H9 (cell line): Measurements from ENCODE around the gene SP140. TPM values are rescaled to one million over a fixed set of nuclear protein-coding genes. Genes with fewer than 3 reads are reported as not detected.

Experiments
- DNase-seq: peaks from one replicate; pipeline ENCODE4 v3.0.0-alpha.2; 2017
- H2AFZ ChIP-seq: one replicate; pipeline ENCODE4 v1.6.1; 2013; ENCODE audit warnings: mild to moderate bottlenecking, low read length, control low read depth, moderate library complexity
- H2AK5ac ChIP-seq: 2 replicates; pipeline ENCODE4 v1.6.1; 2013; ENCODE audit warnings: low read length, control low read depth, mixed read lengths; ENCODE audit not compliant: insufficient read length
- H2BK120ac ChIP-seq: one replicate; pipeline ENCODE4 v1.6.1; 2013; ENCODE audit warnings: low read depth, mild to moderate bottlenecking, low read length, control low read depth, inconsistent platforms; ENCODE audit not compliant: poor library complexity, severe bottlenecking
- H2BK12ac ChIP-seq: 2 replicates; pipeline ENCODE4 v1.6.1; 2013; ENCODE audit warnings: low read length, control low read depth, mixed read lengths, low read depth; ENCODE audit not compliant: insufficient read length
- H2BK15ac ChIP-seq: 2 replicates; pipeline ENCODE4 v1.6.1; 2013; ENCODE audit warnings: low read depth, low read length, control low read depth
- H2BK20ac ChIP-seq: one replicate; pipeline ENCODE4 v1.6.1; 2013; ENCODE audit warnings: low read depth, mild to moderate bottlenecking, low read length, control low read depth, inconsistent platforms; ENCODE audit not compliant: poor library complexity, severe bottlenecking
- H2BK5ac ChIP-seq: 2 replicates; pipeline ENCODE4 v1.6.1; 2013; ENCODE audit warnings: low read length, control low read depth, mixed read lengths; ENCODE audit not compliant: insufficient read length
- H3K14ac ChIP-seq: 2 replicates; pipeline ENCODE4 v1.6.1; 2013; ENCODE audit warnings: low read length, control low read depth; ENCODE audit not compliant: insufficient read depth
- H3K18ac ChIP-seq: 2 replicates; pipeline ENCODE4 v1.6.1; 2013; ENCODE audit warnings: low read depth, mild to moderate bottlenecking, mixed read lengths, low read length, control low read depth; ENCODE audit not compliant: insufficient read length
- H3K23ac ChIP-seq: 2 replicates; pipeline ENCODE4 v1.6.1; 2013; ENCODE audit warnings: low read length, control low read depth, mixed read lengths, low read depth; ENCODE audit not compliant: insufficient read length
- H3K23me2 ChIP-seq: 2 replicates; pipeline ENCODE4 v1.6.1; 2013; ENCODE audit warnings: low read depth, mild to moderate bottlenecking, mixed read lengths, low read length, control low read depth; ENCODE audit not compliant: insufficient read length, poor library complexity, severe bottlenecking
- H3K27ac ChIP-seq: 2 replicates; pipeline ENCODE4 v1.5.1; 2013; ENCODE audit warnings: low read length, control low read depth, mixed read lengths, low read depth; ENCODE audit not compliant: insufficient read length
- H3K27me3 ChIP-seq: 2 replicates; pipeline ENCODE4 v1.6.1; 2013; ENCODE audit warnings: low read length, control low read depth, inconsistent platforms; ENCODE audit not compliant: insufficient read depth
- H3K4ac ChIP-seq: 2 replicates; pipeline ENCODE4 v1.6.1; 2013; ENCODE audit warnings: low read depth, mild to moderate bottlenecking, control low read depth, inconsistent platforms, low read length, moderate library complexity
- H3K4me1 ChIP-seq: 2 replicates; pipeline ENCODE4 v1.6.1; 2013; ENCODE audit warnings: low read length, control low read depth, inconsistent platforms; ENCODE audit not compliant: insufficient read depth
- H3K4me2 ChIP-seq: 2 replicates; pipeline ENCODE4 v1.6.1; 2013; ENCODE audit warnings: low read length, control low read depth, mixed read lengths; ENCODE audit not compliant: insufficient read length, insufficient read depth
- H3K56ac ChIP-seq: 2 replicates; pipeline ENCODE4 v1.6.1; 2013; ENCODE audit warnings: low read depth, mild to moderate bottlenecking, mixed read lengths, low read length, control low read depth; ENCODE audit not compliant: insufficient read length
- H3K79me1 ChIP-seq: 2 replicates; pipeline ENCODE4 v1.6.1; 2013; ENCODE audit warnings: low read depth, mild to moderate bottlenecking, moderate library complexity, low read length, control low read depth, inconsistent platforms; ENCODE audit not compliant: insufficient read depth, poor library complexity, severe bottlenecking
- H3K79me2 ChIP-seq: 2 replicates; pipeline ENCODE4 v1.6.1; 2013; ENCODE audit warnings: low read length, control low read depth, inconsistent platforms; ENCODE audit not compliant: insufficient read depth
- H3K9ac ChIP-seq: 2 replicates; pipeline ENCODE4 v1.6.1; 2013; ENCODE audit warnings: low read length, control low read depth, mixed read lengths; ENCODE audit not compliant: insufficient read length; ENCODE audit errors: extremely low read depth
- H3K9me3 ChIP-seq: one replicate; pipeline ENCODE4 v1.6.1; 2013; ENCODE audit warnings: low read depth, low read length, inconsistent platforms; ENCODE audit not compliant: control insufficient read depth
- H3T11ph ChIP-seq: one replicate; pipeline ENCODE4 v1.6.1; 2013; ENCODE audit warnings: mild to moderate bottlenecking, low read length, control low read depth, inconsistent platforms
- H4K20me1 ChIP-seq: one replicate; pipeline ENCODE4 v1.6.1; 2013; ENCODE audit not compliant: control insufficient read depth, insufficient read length, insufficient read depth
- H4K5ac ChIP-seq: 2 replicates; pipeline ENCODE4 v1.6.1; 2013; ENCODE audit warnings: low read depth, mild to moderate bottlenecking, mixed read lengths, low read length, control low read depth; ENCODE audit not compliant: insufficient read length
- H4K8ac ChIP-seq: replicated peaks from 2 replicates; pipeline ENCODE4 v1.6.1; 2013; ENCODE audit warnings: low read length, control low read depth, mixed read lengths, low read depth; ENCODE audit not compliant: insufficient read length
- H4K91ac ChIP-seq: 2 replicates; pipeline ENCODE4 v1.6.1; 2013; ENCODE audit warnings: low read depth, mild to moderate bottlenecking, moderate library complexity, mixed read lengths, low read length, control low read depth; ENCODE audit not compliant: insufficient read length
- H3K27ac Mint-ChIP-seq, 3 experiments: 2 replicates in 2 of 3; 3 replicates in 1 of 3; pipeline ENCODE4 v1.8.0; 2020 to 2021; ENCODE audit warnings: mixed read lengths in 3 of 3, mild to moderate bottlenecking in 1 of 3, moderate library complexity in 1 of 3
- H3K27me3 Mint-ChIP-seq: 2 replicates; pipeline ENCODE4 v1.8.0; 2021; ENCODE audit warnings: low read depth, mild to moderate bottlenecking, moderate library complexity, mixed read lengths
- H3K36me3 Mint-ChIP-seq, 3 experiments: 2 replicates in 2 of 3; 3 replicates in 1 of 3; pipeline ENCODE4 v1.8.0; 2020 to 2021; ENCODE audit warnings: low read depth in 3 of 3, mixed read lengths in 3 of 3; ENCODE audit not compliant: insufficient read depth in 1 of 3
- H3K4me1 Mint-ChIP-seq, 2 experiments: 2 replicates each; pipeline ENCODE4 v1.8.0; 2020; ENCODE audit warnings: mixed read lengths in 2 of 2
- H3K4me3 Mint-ChIP-seq, 2 experiments: 2 replicates in 1 of 2; 3 replicates in 1 of 2; pipeline ENCODE4 v1.8.0; 2020 to 2021; ENCODE audit warnings: mild to moderate bottlenecking in 2 of 2, mixed read lengths in 2 of 2, moderate library complexity in 1 of 2
- H3K9me3 Mint-ChIP-seq, 2 experiments: 2 replicates in 1 of 2; 3 replicates in 1 of 2; pipeline ENCODE4 v1.8.0; 2020; ENCODE audit warnings: mild to moderate bottlenecking in 2 of 2, mixed read lengths in 2 of 2, moderate library complexity in 1 of 2
- WGBS: extraction: QIAGEN DNeasy Blood & Tissue Kit; methylation state at CpG from one replicate; pipeline ENCODE4 v1.1.7; 2013; ENCODE audit warnings: missing lambda C conversion rate, low lambda C conversion rate, mixed read lengths; ENCODE audit not compliant: insufficient read length; ENCODE audit errors: extremely low coverage; 5-methylcytosine and 5-hydroxymethylcytosine counted together
- total RNA-seq: library from RNA; stranded (reverse); gene quantifications from 2 replicates; pipeline ENCODE4 v1.2.1, GENCODE V29; 2021
- TF ChIP-seq, protein P1 (sequence below): fragments of 200-600 bp; sonication (generic); conservative IDR thresholded peaks from 3 replicates; pipeline ENCODE4 v1.8.0; 2021; ENCODE audit warnings: antibody characterized with exemption, mild to moderate bottlenecking

The SP140 gene
- total RNA-seq, 1 experiment from 2014 or later: 0.31 TPM

DNA sequence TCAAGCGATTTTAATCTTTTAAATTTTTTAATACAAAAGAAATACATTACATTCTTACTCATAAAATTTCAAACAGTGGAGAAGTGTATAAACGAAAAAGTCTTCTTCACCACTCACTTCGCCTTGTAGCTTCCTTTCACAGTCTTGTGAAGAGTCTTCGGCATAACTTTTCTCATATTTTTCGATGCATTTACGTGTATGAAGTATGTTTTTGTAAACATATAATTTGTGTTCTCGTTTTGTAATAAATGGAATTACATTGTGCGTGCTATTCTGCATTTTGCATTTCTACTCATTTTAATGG, 102.6 kb downstream of the SP140 start:
- H3K79me1 ChIP-seq: no peaks in the 10 kb centered on the region
- peaks cover 4% of the 10 kb centered on the region for H3K9me3 ChIP-seq
- H3K4me3 Mint-ChIP-seq: no peak overlapping the region

More for the DNA sequence above, 102.6 kb downstream of the SP140 start:
- Mint-ChIP-seq H3K27ac (no peak overlapping the region), H3K4me1 (peaks cover 5% of the 10 kb centered on the region in 2 experiments; a peak in 2 of 4 replicates), H3K27me3 (no peaks in the 10 kb centered on the region), H3K9me3 (peaks cover 4 to 8% of the 10 kb centered on the region in 2 experiments; a peak in 4 of 5 replicates), H3K36me3 (peaks cover 3 to 5% (median 3%) of the 10 kb centered on the region in 3 experiments; a peak in 2 of 7 replicates)
- H4K5ac ChIP-seq: no peak overlapping the region
- H3T11ph ChIP-seq: no peak overlapping the region
- H3K4ac ChIP-seq: no peak overlapping the region
- no peak overlapping the region for H2BK15ac ChIP-seq
- H2AFZ ChIP-seq: no peak overlapping the region
- no peak overlapping the region for H3K18ac ChIP-seq
- WGBS: no CpG with 5 or more reads among the region's 8 CpGs
- H3K23me2 ChIP-seq: no peaks in the 10 kb centered on the region
- no peak overlapping the region for H2BK120ac ChIP-seq
- H4K20me1 ChIP-seq: no peaks in the 10 kb centered on the region
- H3K9ac ChIP-seq: no peak overlapping the region
- H3K23ac ChIP-seq: no peak overlapping the region
- no peak overlapping the region for H4K91ac ChIP-seq
- no peak overlapping the region for H2BK20ac ChIP-seq
- no peaks in the 10 kb centered on the region for H3K27me3 ChIP-seq
- H3K4me2 ChIP-seq: no peak overlapping the region
- H3K27ac ChIP-seq: no peak overlapping the region
- H3K4me1 ChIP-seq: no peaks in the 10 kb centered on the region
- no peak overlapping the region for H2AK5ac ChIP-seq
- H3K14ac ChIP-seq: no peak overlapping the region
- no peak overlapping the region for H3K56ac ChIP-seq
- H3K79me2 ChIP-seq: no peaks in the 10 kb centered on the region
- TF ChIP-seq, protein P1, sequence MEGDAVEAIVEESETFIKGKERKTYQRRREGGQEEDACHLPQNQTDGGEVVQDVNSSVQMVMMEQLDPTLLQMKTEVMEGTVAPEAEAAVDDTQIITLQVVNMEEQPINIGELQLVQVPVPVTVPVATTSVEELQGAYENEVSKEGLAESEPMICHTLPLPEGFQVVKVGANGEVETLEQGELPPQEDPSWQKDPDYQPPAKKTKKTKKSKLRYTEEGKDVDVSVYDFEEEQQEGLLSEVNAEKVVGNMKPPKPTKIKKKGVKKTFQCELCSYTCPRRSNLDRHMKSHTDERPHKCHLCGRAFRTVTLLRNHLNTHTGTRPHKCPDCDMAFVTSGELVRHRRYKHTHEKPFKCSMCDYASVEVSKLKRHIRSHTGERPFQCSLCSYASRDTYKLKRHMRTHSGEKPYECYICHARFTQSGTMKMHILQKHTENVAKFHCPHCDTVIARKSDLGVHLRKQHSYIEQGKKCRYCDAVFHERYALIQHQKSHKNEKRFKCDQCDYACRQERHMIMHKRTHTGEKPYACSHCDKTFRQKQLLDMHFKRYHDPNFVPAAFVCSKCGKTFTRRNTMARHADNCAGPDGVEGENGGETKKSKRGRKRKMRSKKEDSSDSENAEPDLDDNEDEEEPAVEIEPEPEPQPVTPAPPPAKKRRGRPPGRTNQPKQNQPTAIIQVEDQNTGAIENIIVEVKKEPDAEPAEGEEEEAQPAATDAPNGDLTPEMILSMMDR: no peak
- H2BK5ac ChIP-seq: no peak overlapping the region
- no peak overlapping the region for H4K8ac ChIP-seq
- no peak for DNase-seq
- H2BK12ac ChIP-seq: no peak overlapping the region
